IMR-90 (cell line): ENCODE data around the gene RSRC1. TPM values are rescaled to one million over a fixed set of nuclear protein-coding genes. Genes with fewer than 3 reads are reported as not detected.
"Not testable (repeated sequence)": the region's sequence is repeated elsewhere in the genome, so short reads cannot be mapped to it uniquely, and the experiment has no call there.

Source experiments
- ATAC-seq: fragments of 200-7000 bp; cut with Tn5 transposase; 2 replicates; pipeline ENCODE4 v1.9.1; 2020; ENCODE audit warnings: low read depth, mild to moderate bottlenecking, moderate library complexity
- BruUV-seq: library from RNA; stranded (reverse); fragments of 400-500 nt; replicated peaks from 2 replicates; lab custom pipeline; 2021; lab: Mats Ljungman, UMichigan
- CTCF ChIA-PET: fragments of 300-600 bp; formaldehyde crosslinking; extraction: SDS; loops from one replicate; lab custom pipeline; 2021; ENCODE audit warnings: antibody characterized with exemption; lab: Yijun Ruan, JAX
- POLR2A ChIA-PET: fragments of 300-600 bp; sonication (Branson Sonifier 250); formaldehyde crosslinking; loops from one replicate; lab custom pipeline; 2022; ENCODE audit warnings: antibody characterized with exemption; ENCODE audit not compliant: unreplicated experiment; lab: Charles Lee
- DNase-seq: peaks from one replicate; pipeline ENCODE4 v3.0.0; 2013
- H2AFZ ChIP-seq: replicated peaks from 2 replicates; pipeline ENCODE3; 2013; ENCODE audit warnings: low read length, mild to moderate bottlenecking; ENCODE audit not compliant: poor library complexity
- H2AK5ac ChIP-seq: 2 replicates; pipeline ENCODE4 v1.6.1; 2013; ENCODE audit warnings: low read depth, low read length, inconsistent platforms
- H2AK9ac ChIP-seq: replicated peaks from 2 replicates; pipeline ENCODE3; 2013; ENCODE audit warnings: mild to moderate bottlenecking, low read depth, low read length, moderate library complexity; ENCODE audit not compliant: poor library complexity
- H2BK120ac ChIP-seq: 2 replicates; pipeline ENCODE4 v1.6.1; 2013; ENCODE audit warnings: low read depth, low read length, inconsistent platforms
- H2BK15ac ChIP-seq: 3 replicates; pipeline ENCODE4 v1.6.1; 2013; ENCODE audit warnings: low read depth, low read length, inconsistent platforms
- H2BK20ac ChIP-seq: 2 replicates; pipeline ENCODE4 v1.6.1; 2013; ENCODE audit warnings: low read depth, mild to moderate bottlenecking, inconsistent platforms, low read length, moderate library complexity
- H2BK5ac ChIP-seq: 2 replicates; pipeline ENCODE4 v1.6.1; 2013; ENCODE audit warnings: mild to moderate bottlenecking, low read depth, low read length, inconsistent platforms; ENCODE audit not compliant: poor library complexity, severe bottlenecking
- H3K14ac ChIP-seq: replicated peaks from 2 replicates; pipeline ENCODE4 v1.6.1; 2013; ENCODE audit warnings: low read depth, low read length, inconsistent platforms
- H3K18ac ChIP-seq: 2 replicates; pipeline ENCODE4 v1.6.1; 2013; ENCODE audit warnings: low read depth, low read length, control low read depth
- H3K23ac ChIP-seq: 2 replicates; pipeline ENCODE4 v1.6.1; 2013; ENCODE audit warnings: low read depth, low read length, inconsistent platforms
- H3K27ac ChIP-seq: 2 replicates; pipeline ENCODE4 v1.5.1; 2013; ENCODE audit warnings: mild to moderate bottlenecking, control low read depth, low read length; ENCODE audit not compliant: insufficient read depth
- H3K27me3 ChIP-seq: 2 replicates; pipeline ENCODE4 v1.6.1; 2013; ENCODE audit warnings: low read length; ENCODE audit not compliant: control insufficient read depth, insufficient read depth
- H3K36me3 ChIP-seq: 2 replicates; pipeline ENCODE4 v1.6.1; 2013; ENCODE audit warnings: low read length, mixed read lengths; ENCODE audit not compliant: control insufficient read depth, insufficient read depth
- H3K4ac ChIP-seq: 2 replicates; pipeline ENCODE4 v1.6.1; 2013; ENCODE audit warnings: low read depth, low read length, inconsistent platforms
- H3K4me1 ChIP-seq: 2 replicates; pipeline ENCODE4 v1.6.1; 2013; ENCODE audit warnings: low read length, mixed read lengths; ENCODE audit not compliant: control insufficient read depth, insufficient read depth
- H3K4me2 ChIP-seq: 2 replicates; pipeline ENCODE4 v1.6.1; 2013; ENCODE audit warnings: low read depth, mild to moderate bottlenecking, control low read depth, low read length, moderate library complexity
- H3K4me3 ChIP-seq: 2 replicates; pipeline ENCODE4 v1.5.1; 2013; ENCODE audit warnings: low read depth, mild to moderate bottlenecking, control low read depth, low read length, moderate library complexity; ENCODE audit not compliant: insufficient read depth
- H3K56ac ChIP-seq: 2 replicates; pipeline ENCODE4 v1.6.1; 2013; ENCODE audit warnings: low read length, inconsistent platforms; ENCODE audit not compliant: insufficient read depth; ENCODE audit errors: extremely low read depth
- H3K79me1 ChIP-seq, 2 experiments: 2 replicates each; pipeline ENCODE4 v1.6.1; 2013; ENCODE audit warnings: low read length in 2 of 2, inconsistent platforms in 1 of 2, low read depth in 1 of 2
- H3K9ac ChIP-seq: 2 replicates; pipeline ENCODE4 v1.6.1; 2013; ENCODE audit warnings: low read depth, low read length, control low read depth
- H3K9me1 ChIP-seq: 2 replicates; pipeline ENCODE4 v1.6.1; 2013; ENCODE audit warnings: low read length, inconsistent platforms; ENCODE audit not compliant: insufficient read depth
- H3K9me3 ChIP-seq: 2 replicates; pipeline ENCODE4 v1.6.1; 2013; ENCODE audit warnings: low read length; ENCODE audit not compliant: control insufficient read depth, insufficient read depth
- H4K20me1 ChIP-seq: 2 replicates; pipeline ENCODE4 v1.6.1; 2013; ENCODE audit warnings: low read length, inconsistent platforms; ENCODE audit not compliant: insufficient read depth
- H4K5ac ChIP-seq: 2 replicates; pipeline ENCODE4 v1.6.1; 2013; ENCODE audit warnings: mild to moderate bottlenecking, low read depth, low read length, control low read depth
- H4K8ac ChIP-seq, 2 experiments: 2 replicates each; pipeline ENCODE4 v1.6.1; 2013; ENCODE audit warnings: low read depth in 2 of 2, low read length in 2 of 2, control low read depth in 1 of 2, inconsistent platforms in 1 of 2
- H4K91ac ChIP-seq: 2 replicates; pipeline ENCODE4 v1.6.1; 2013; ENCODE audit warnings: low read depth, low read length, inconsistent platforms; ENCODE audit not compliant: insufficient read depth
- BHLHE40 ChIP-seq: fragments of 150-350 bp; IDR thresholded peaks from 2 replicates; pipeline ENCODE4 v1.6.1; 2016; ENCODE audit warnings: mild to moderate bottlenecking, low read depth, low read length
- MXI1 ChIP-seq: IDR thresholded peaks from 2 replicates; pipeline ENCODE4 v1.6.1; 2012; ENCODE audit warnings: low read depth, mild to moderate bottlenecking, low read length, moderate library complexity, borderline replicate concordance
- RCOR1 ChIP-seq: IDR thresholded peaks from 2 replicates; pipeline ENCODE4 v1.6.1; 2012; ENCODE audit warnings: mild to moderate bottlenecking, low read length, improper control_type of control experiment; ENCODE audit not compliant: insufficient replicate concordance
- WGBS, 2 experiments: methylation state at CpG; one replicate each; pipeline versions ENCODE4 v1.1.5 to v1.1.7; 2013; ENCODE audit warnings: missing lambda C conversion rate in 2 of 2; ENCODE audit not compliant: insufficient read length in 1 of 2; ENCODE audit errors: extremely low coverage in 2 of 2; 5-methylcytosine and 5-hydroxymethylcytosine counted together
- dilution Hi-C: fragments of 300-500 bp; cut with HindIII; formaldehyde crosslinking; loops from one replicate; pipeline ENCODE4 v1.14.3; 2018; ENCODE audit warnings: low sequenced_read_pairs; ENCODE audit not compliant: unreplicated experiment
- in situ Hi-C: fragments of 300-500 bp; cut with MboI; formaldehyde crosslinking; loops from 3 replicates; pipeline ENCODE4 v1.14.3; 2019; ENCODE audit warnings: low sequenced_read_pairs, inconsistent platforms, mixed read lengths
- intact Hi-C: fragments of 100-400 bp; cut with micrococcal nuclease; formaldehyde crosslinking; loops from 2 replicates; pipeline ENCODE4 v1.10.0; 2022
- polyA plus RNA-seq, 3 experiments: library from polyadenylated mRNA; depleted of rRNA; stranded (reverse); fragments of >200 nt; gene quantifications; 2 replicates each; pipeline ENCODE4 v1.2.3, GENCODE V29; 2012; ENCODE audit warnings: low replicate concordance in 1 of 3
- total RNA-seq: library from RNA; depleted of rRNA; stranded (reverse); fragments of >200 nt; gene quantifications from 2 replicates; pipeline ENCODE4 v1.2.3, GENCODE V29; 2012
- TF ChIP-seq, protein P1 (sequence below): fragments of 150-350 bp; IDR thresholded peaks from 2 replicates; pipeline ENCODE4 v1.6.1; 2016; ENCODE audit warnings: low read depth, mild to moderate bottlenecking, low read length, moderate library complexity, borderline replicate concordance

Gene RSRC1
- total and polyA plus RNA-seq, 2 of the 4 experiments (the other 2 are of a cell fraction), result 3.8 to 41.8 TPM

DNA sequence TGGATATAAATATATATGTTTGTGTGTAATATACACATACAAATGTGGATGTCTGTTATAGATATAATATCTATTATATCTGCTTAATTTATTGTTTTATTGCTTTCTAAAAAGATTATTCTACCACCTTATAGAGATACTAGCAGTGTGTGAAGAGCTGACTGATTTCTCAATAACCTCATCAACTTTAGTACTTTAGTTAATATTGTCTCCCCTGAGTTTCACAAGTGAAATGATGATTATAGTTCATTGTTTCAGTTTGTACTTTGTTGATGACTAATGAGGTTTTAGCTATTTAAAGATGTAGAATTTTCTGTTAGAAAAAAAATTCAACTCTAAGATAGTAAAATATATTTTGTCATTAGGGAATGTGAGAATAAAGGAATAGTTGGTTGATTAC, 11.4 kb downstream of the RSRC1 start:
- Histone ChIP-seq H4K20me1 (peaks cover 4% of the 10 kb centered on the region), H2AFZ (no peak overlapping the region), H2AK5ac (no peak overlapping the region), H2BK15ac (no peak overlapping the region), H2BK120ac (no peak overlapping the region), H4K8ac (no peak overlapping the region), H3K36me3 (0 out of 2 replicates have a peak, but pooled peaks cover 3% of the 10 kb centered on the region), H2BK20ac (no peak overlapping the region), H3K27ac (no peak overlapping the region), H2BK5ac (no peak overlapping the region), H3K4me1 (no peaks in the 10 kb centered on the region), H3K79me1 (peaks cover 4 to 5% of the 10 kb centered on the region in 2 experiments; a peak in 3 of 4 replicates), H3K14ac (no peak overlapping the region), H3K4me3 (no peak overlapping the region), H3K4me2 (no peak overlapping the region), H2AK9ac (no peak overlapping the region), H3K9ac (no peak overlapping the region), H3K9me3 (no peaks in the 10 kb centered on the region), H4K91ac (no peak overlapping the region), H3K56ac (no peak overlapping the region), H3K9me1 (no peaks in the 10 kb centered on the region), H3K27me3 (no peaks in the 10 kb centered on the region), H3K18ac (no peak overlapping the region), H3K23ac (no peak overlapping the region), H3K4ac (no peak overlapping the region), H4K5ac (no peak overlapping the region)
- dilution Hi-C loops, result no loop called here
- ChIA-PET POLR2A (no interaction called here), CTCF (no interaction called here)
- in situ Hi-C loops, result loop anchor here (25.0 kb wide), 1 partner anchor 666 kb away; no protein-coding TSS in a partner anchor
- no TSS peak for BruUV-seq
- TF ChIP-seq RCOR1, result no peak
- no peak for TF ChIP-seq MXI1
- TF ChIP-seq, protein P1, sequence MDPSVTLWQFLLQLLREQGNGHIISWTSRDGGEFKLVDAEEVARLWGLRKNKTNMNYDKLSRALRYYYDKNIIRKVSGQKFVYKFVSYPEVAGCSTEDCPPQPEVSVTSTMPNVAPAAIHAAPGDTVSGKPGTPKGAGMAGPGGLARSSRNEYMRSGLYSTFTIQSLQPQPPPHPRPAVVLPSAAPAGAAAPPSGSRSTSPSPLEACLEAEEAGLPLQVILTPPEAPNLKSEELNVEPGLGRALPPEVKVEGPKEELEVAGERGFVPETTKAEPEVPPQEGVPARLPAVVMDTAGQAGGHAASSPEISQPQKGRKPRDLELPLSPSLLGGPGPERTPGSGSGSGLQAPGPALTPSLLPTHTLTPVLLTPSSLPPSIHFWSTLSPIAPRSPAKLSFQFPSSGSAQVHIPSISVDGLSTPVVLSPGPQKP, result no peak
- no peak for TF ChIP-seq BHLHE40
- DNase-seq, result no peak
- no peak for ATAC-seq
- intact Hi-C loops, result no loop called here

DNA sequence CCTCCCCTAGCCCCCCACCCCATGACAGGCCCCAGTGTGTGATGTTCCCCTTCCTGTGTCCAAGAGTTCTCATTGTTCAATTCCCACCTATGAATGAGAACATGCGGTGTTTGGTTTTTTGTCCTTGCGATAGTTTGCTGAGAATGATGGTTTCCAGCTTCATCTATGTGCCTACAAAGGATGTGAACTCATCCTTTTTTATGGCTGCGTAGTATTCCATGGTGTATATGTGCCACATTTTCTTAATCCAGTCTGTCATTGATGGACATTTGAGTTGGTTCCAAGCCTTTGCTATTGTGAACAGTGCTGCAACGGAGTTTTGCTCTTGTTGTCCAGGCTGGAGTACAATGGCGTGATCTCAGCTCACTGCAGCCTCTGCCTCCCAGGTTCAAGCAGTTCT, 12.8 kb downstream of the RSRC1 start:
- H2AK9ac ChIP-seq, H3K36me3 ChIP-seq, H3K23ac ChIP-seq, H2BK120ac ChIP-seq, H2BK5ac ChIP-seq, BruUV-seq, H2BK20ac ChIP-seq, H4K8ac ChIP-seq, H4K91ac ChIP-seq, H3K4me2 ChIP-seq, H3K9me1 ChIP-seq, ATAC-seq, H3K27me3 ChIP-seq, H2AK5ac ChIP-seq, H3K4ac ChIP-seq, H3K79me1 ChIP-seq, H3K14ac ChIP-seq, H4K20me1 ChIP-seq, H3K9me3 ChIP-seq, H3K27ac ChIP-seq, intact Hi-C loops, CTCF ChIA-PET, H3K56ac ChIP-seq, H2AFZ ChIP-seq, H4K5ac ChIP-seq, DNase-seq, POLR2A ChIA-PET, H3K9ac ChIP-seq, H3K4me1 ChIP-seq, H3K18ac ChIP-seq, H3K4me3 ChIP-seq, H2BK15ac ChIP-seq, dilution Hi-C loops: not testable (repeated sequence)
- in situ Hi-C loops, result loop anchor here (25.0 kb wide), 1 partner anchor 665 kb away; no protein-coding TSS in a partner anchor
- 88% methylated on average over 1 of the region's 5 CpGs; no CpG with 5 or more reads in 1 of the 2 experiments for WGBS, 2 experiments
